ENCODE data around the gene SPEF2.
A peak's percentile ranks its signal among the peaks of the same experiment; 100 is the strongest.
"Not testable (repeated sequence)": the region's sequence is repeated elsewhere in the genome, so short reads cannot be mapped to it uniquely, and the experiment has no call there.

Gene SPEF2

GRCh38 chr5:35826056-35826455, 208.4 kb downstream of the SPEF2 start:
- no peak for DNase-seq

- DNase-seq = no peak
Measured at GRCh38 chr5:35826554-35826953, 208.9 kb downstream of the SPEF2 start.

- DNase-seq = no peak
Measured at GRCh38 chr5:35828082-35828598, 210.5 kb downstream of the SPEF2 start.

GRCh38 chr5:35830587-35830986, 212.9 kb downstream of the SPEF2 start:
- DNase-seq = no peak

GRCh38 chr5:35832762-35833161, 215.1 kb downstream of the SPEF2 start:
- DNase-seq = no peak

GRCh38 chr5:35833224-35833623, 215.6 kb downstream of the SPEF2 start:
- DNase-seq = no peak

- no peak for DNase-seq
Measured at GRCh38 chr5:35835796-35836742, 218.4 kb downstream of the SPEF2 start.

- DNase-seq = no peak
Measured at GRCh38 chr5:35838370-35839042, 220.8 kb downstream of the SPEF2 start.

- no peak for DNase-seq
Measured at GRCh38 chr5:35842856-35843255, 225.2 kb downstream of the SPEF2 start.

- not testable (repeated sequence) for DNase-seq
Measured at GRCh38 chr5:35845508-35845907, 227.8 kb downstream of the SPEF2 start.

- DNase-seq = no peak
Measured at GRCh38 chr5:35847491-35847890, 229.8 kb downstream of the SPEF2 start.

GRCh38 chr5:35847961-35848360, 230.3 kb downstream of the SPEF2 start:
- DNase-seq = no peak

GRCh38 chr5:35849860-35850259, 232.2 kb downstream of the SPEF2 start:
- no peak for DNase-seq

GRCh38 chr5:35850967-35851680, 233.5 kb downstream of the SPEF2 start:
- no peak for DNase-seq

GRCh38 chr5:35852084-35852734, 234.5 kb downstream of the SPEF2 start:
- DNase-seq = peak; percentile 45

GRCh38 chr5:35852773-35853172, 235.1 kb downstream of the SPEF2 start:
- DNase-seq = no peak

GRCh38 chr5:35853631-35854030, 236.0 kb downstream of the SPEF2 start:
- DNase-seq = peak; percentile 61

- peak; percentile 60 for DNase-seq
Measured at GRCh38 chr5:35854248-35854647, 236.6 kb downstream of the SPEF2 start.

GRCh38 chr5:35855187-35855586, 237.5 kb downstream of the SPEF2 start:
- DNase-seq = no peak

GRCh38 chr5:35856186-35856764, 238.6 kb downstream of the SPEF2 start:
- DNase-seq = not testable (repeated sequence)

- DNase-seq = no peak
Measured at GRCh38 chr5:35856765-35857351, 239.2 kb downstream of the SPEF2 start, which contains the start of gene IL7R. Gene IL7R, plus strand, starts transcription at chr5:35856891. Its CDS starts 87 bp downstream, at chr5:35856978.
